CD4-positive, CD25-positive, alpha-beta regulatory T cell (primary cell): ENCODE measurements around the gene GARRE1. TPM values are rescaled to one million over a fixed set of nuclear protein-coding genes. Genes with fewer than 3 reads are reported as not detected.
A peak's percentile ranks its signal among the peaks of the same experiment; 100 is the strongest.

Experiments used
- ATAC-seq, 2 donors: fragments of 150-1000 bp; cut with Tn5 transposase; one replicate each; pipeline ENCODE4 v1.10.0; 2021; ENCODE audit warnings: low read depth in 2 of 2, moderate number of reproducible peaks in 2 of 2, moderate library complexity in 1 of 2
- DNase-seq, 3 donors: peaks; one replicate each; pipeline versions ENCODE4 v3.0.0 to v3.0.0-alpha.2; 2012 to 2022; ENCODE audit warnings: mixed read lengths in 1 of 3
- H3K27ac ChIP-seq: one replicate; pipeline ENCODE4 v1.7.0; 2013; ENCODE audit warnings: mild to moderate bottlenecking, low read length; ENCODE audit not compliant: insufficient read depth, poor library complexity, severe bottlenecking
- H3K27me3 ChIP-seq: one replicate; pipeline ENCODE4 v1.7.0; 2013; ENCODE audit warnings: low read length; ENCODE audit not compliant: control insufficient read depth, insufficient read depth
- H3K36me3 ChIP-seq: one replicate; pipeline ENCODE4 v1.7.0; 2013; ENCODE audit warnings: mild to moderate bottlenecking, low read length, moderate library complexity; ENCODE audit not compliant: control insufficient read depth, insufficient read depth
- H3K4me1 ChIP-seq: 2 replicates; pipeline ENCODE4 v1.7.0; 2013; ENCODE audit warnings: mild to moderate bottlenecking, low read length; ENCODE audit not compliant: insufficient read depth, control insufficient read depth, poor library complexity, severe bottlenecking
- H3K4me3 ChIP-seq: one replicate; pipeline ENCODE4 v1.7.0; 2013; ENCODE audit warnings: low read depth, mild to moderate bottlenecking, low read length, moderate library complexity
- H3K9me3 ChIP-seq, 2 experiments: 1 replicate in 1 of 2; 2 replicates in 1 of 2; pipeline ENCODE4 v1.7.0; 2013; ENCODE audit warnings: low read length in 2 of 2, mild to moderate bottlenecking in 1 of 2, moderate library complexity in 1 of 2; ENCODE audit not compliant: control insufficient read depth in 2 of 2
- H3K27ac Mint-ChIP-seq, 3 donors: one replicate each; pipeline ENCODE4 v1.8.0; 2020 to 2022; ENCODE audit warnings: mild to moderate bottlenecking in 3 of 3, mixed read lengths in 3 of 3, moderate library complexity in 2 of 3
- H3K27me3 Mint-ChIP-seq: one replicate; pipeline ENCODE4 v1.8.0; 2022; ENCODE audit warnings: mild to moderate bottlenecking, mixed read lengths
- H3K36me3 Mint-ChIP-seq: one replicate; pipeline ENCODE4 v1.8.0; 2020; ENCODE audit warnings: mixed read lengths
- H3K4me1 Mint-ChIP-seq, 4 donors: one replicate each; pipeline ENCODE4 v1.8.0; 2020 to 2022; ENCODE audit warnings: mixed read lengths in 4 of 4, mild to moderate bottlenecking in 1 of 4
- H3K4me3 Mint-ChIP-seq, 4 donors: one replicate each; pipeline ENCODE4 v1.8.0; 2020 to 2022; ENCODE audit warnings: mild to moderate bottlenecking in 4 of 4, mixed read lengths in 4 of 4, moderate library complexity in 3 of 4
- H3K9me3 Mint-ChIP-seq, 7 donors: one replicate each; pipeline ENCODE4 v1.8.0; 2020 to 2022; ENCODE audit warnings: mixed read lengths in 7 of 7, mild to moderate bottlenecking in 3 of 7, moderate library complexity in 2 of 7
- polyA plus RNA-seq, 4 donors: library from polyadenylated mRNA; unstranded; fragments of 300-500 nt; fragmentation: Illumina TruSeq; gene quantifications; one replicate each; pipeline ENCODE4 v1.2.3, GENCODE V29; 2021
- total RNA-seq: library from RNA; stranded (reverse); gene quantifications from one replicate; pipeline ENCODE4 v1.2.3, GENCODE V29; 2022

The GARRE1 gene
- total and polyA plus RNA-seq, 5 donors from 2014 or later: 3.2 to 47.4 (median 5.1) TPM

GRCh38 chr19:34263745-34264237, 9.4 kb downstream of the GARRE1 start:
- H3K27ac Mint-ChIP-seq: peak overlapping the region in 2 of 3 donors; percentile 56 to 75
- Histone ChIP-seq H3K27ac (no peak overlapping the region), H3K27me3 (no peaks in the 10 kb centered on the region), H3K4me3 (no peak overlapping the region), H3K4me1 (peaks cover 24% of the 10 kb centered on the region), H3K9me3 (no peaks in the 10 kb centered on the region), H3K36me3 (peaks cover 3% of the 10 kb centered on the region)
- peaks cover 19 to 74% (median 49%) of the 10 kb centered on the region in 4 donors for H3K4me1 Mint-ChIP-seq
- ATAC-seq (no peak), DNase-seq (no peak)
- H3K27me3 Mint-ChIP-seq: no peaks in the 10 kb centered on the region
- no peaks in the 10 kb centered on the region for H3K9me3 Mint-ChIP-seq
- peaks cover 15% of the 10 kb centered on the region for H3K36me3 Mint-ChIP-seq
- peak overlapping the region in 1 of 4 donors; percentile 13 for H3K4me3 Mint-ChIP-seq

DNA sequence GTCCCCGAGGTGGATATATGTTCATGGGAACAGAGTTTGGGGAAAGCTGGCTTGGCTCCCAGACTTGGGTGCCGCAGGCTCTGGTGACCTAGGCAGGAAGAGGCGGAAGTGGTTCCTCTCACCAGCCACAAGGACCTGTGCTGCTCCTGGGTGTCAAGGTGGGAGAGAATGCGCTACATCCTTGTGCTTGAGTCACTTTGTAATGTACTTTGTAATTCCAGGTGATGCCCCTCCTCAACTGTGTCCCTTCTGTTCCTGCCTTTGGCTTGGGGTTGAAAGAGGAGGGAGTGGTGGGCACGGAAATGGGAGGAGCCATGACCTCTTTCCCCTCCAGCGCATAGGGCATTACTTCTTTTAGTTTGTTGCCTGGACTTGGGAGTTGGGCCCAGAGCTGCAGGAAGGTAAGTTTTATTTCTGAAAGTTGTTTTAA, 10.9 kb downstream of the GARRE1 start:
- no peaks in the 10 kb centered on the region for H3K9me3 ChIP-seq
- no peak overlapping the region for H3K27ac ChIP-seq
- H3K4me1 Mint-ChIP-seq: peaks cover 19 to 76% (median 53%) of the 10 kb centered on the region in 4 donors
- peaks cover 38% of the 10 kb centered on the region for H3K4me1 ChIP-seq
- H3K27ac Mint-ChIP-seq: peak overlapping the region in 2 of 3 donors; percentile 32 to 73
- H3K9me3 Mint-ChIP-seq: no peaks in the 10 kb centered on the region
- H3K36me3 Mint-ChIP-seq: peaks cover 13% of the 10 kb centered on the region
- no peak overlapping the region for H3K4me3 ChIP-seq
- peaks cover 3% of the 10 kb centered on the region for H3K36me3 ChIP-seq
- H3K27me3 Mint-ChIP-seq: no peaks in the 10 kb centered on the region
- peak overlapping the region in 2 of 4 donors; percentile 11 to 17 for H3K4me3 Mint-ChIP-seq
- ATAC-seq (no peak), DNase-seq (no peak)
- no peaks in the 10 kb centered on the region for H3K27me3 ChIP-seq

GRCh38 chr19:34269081-34269480, 14.7 kb downstream of the GARRE1 start:
- H3K27me3 Mint-ChIP-seq: no peaks in the 10 kb centered on the region
- peaks cover 20 to 89% (median 62%) of the 10 kb centered on the region in 4 donors for H3K4me1 Mint-ChIP-seq
- peak overlapping the region; percentile 84 to 97 (median 87) for H3K27ac Mint-ChIP-seq
- no peaks in the 10 kb centered on the region for H3K9me3 Mint-ChIP-seq
- Histone ChIP-seq H3K9me3 (no peaks in the 10 kb centered on the region), H3K4me3 (peak overlapping the region; percentile 83), H3K27ac (peak overlapping the region; percentile 87), H3K4me1 (peaks cover 62% of the 10 kb centered on the region), H3K27me3 (no peaks in the 10 kb centered on the region), H3K36me3 (peaks cover 3% of the 10 kb centered on the region)
- DNase-seq (no peak), ATAC-seq (no peak)
- peak overlapping the region; percentile 68 to 80 (median 74) for H3K4me3 Mint-ChIP-seq
- peaks cover 14% of the 10 kb centered on the region for H3K36me3 Mint-ChIP-seq

DNA sequence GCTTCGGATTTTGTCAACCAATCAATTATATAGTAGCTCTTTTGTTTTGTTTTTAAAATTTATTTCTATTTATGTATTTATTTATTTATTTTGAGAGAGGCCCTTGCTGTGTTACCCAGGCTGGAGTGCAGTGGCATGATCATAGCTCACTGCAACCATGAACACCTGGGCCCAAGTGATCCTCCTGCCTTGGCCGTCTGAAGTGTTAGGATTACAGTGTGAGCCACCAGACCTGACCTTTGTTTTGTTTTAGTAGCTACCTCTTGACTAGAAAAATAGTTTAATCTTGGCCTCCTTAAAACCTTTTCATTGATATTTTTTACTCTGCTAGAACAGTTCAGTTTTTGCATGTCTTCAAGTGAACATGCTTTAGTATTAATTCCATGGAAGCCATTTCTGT, 15.1 kb downstream of the GARRE1 start:
- peaks cover 22 to 89% (median 65%) of the 10 kb centered on the region in 4 donors for H3K4me1 Mint-ChIP-seq
- H3K4me3 Mint-ChIP-seq: peak overlapping the region; percentile 75 to 80 (median 77)
- peak overlapping the region; percentile 87 for H3K27ac ChIP-seq
- H3K27ac Mint-ChIP-seq: peak overlapping the region; percentile 94 to 98 (median 97)
- H3K36me3 Mint-ChIP-seq: peaks cover 16% of the 10 kb centered on the region
- H3K36me3 ChIP-seq: peaks cover 3% of the 10 kb centered on the region
- H3K27me3 ChIP-seq: no peaks in the 10 kb centered on the region
- peaks cover 62% of the 10 kb centered on the region for H3K4me1 ChIP-seq
- H3K4me3 ChIP-seq: peak overlapping the region; percentile 83
- H3K27me3 Mint-ChIP-seq: no peaks in the 10 kb centered on the region
- H3K9me3 ChIP-seq: no peaks in the 10 kb centered on the region
- DNase-seq (no peak), ATAC-seq (no peak)
- H3K9me3 Mint-ChIP-seq: no peaks in the 10 kb centered on the region

DNA sequence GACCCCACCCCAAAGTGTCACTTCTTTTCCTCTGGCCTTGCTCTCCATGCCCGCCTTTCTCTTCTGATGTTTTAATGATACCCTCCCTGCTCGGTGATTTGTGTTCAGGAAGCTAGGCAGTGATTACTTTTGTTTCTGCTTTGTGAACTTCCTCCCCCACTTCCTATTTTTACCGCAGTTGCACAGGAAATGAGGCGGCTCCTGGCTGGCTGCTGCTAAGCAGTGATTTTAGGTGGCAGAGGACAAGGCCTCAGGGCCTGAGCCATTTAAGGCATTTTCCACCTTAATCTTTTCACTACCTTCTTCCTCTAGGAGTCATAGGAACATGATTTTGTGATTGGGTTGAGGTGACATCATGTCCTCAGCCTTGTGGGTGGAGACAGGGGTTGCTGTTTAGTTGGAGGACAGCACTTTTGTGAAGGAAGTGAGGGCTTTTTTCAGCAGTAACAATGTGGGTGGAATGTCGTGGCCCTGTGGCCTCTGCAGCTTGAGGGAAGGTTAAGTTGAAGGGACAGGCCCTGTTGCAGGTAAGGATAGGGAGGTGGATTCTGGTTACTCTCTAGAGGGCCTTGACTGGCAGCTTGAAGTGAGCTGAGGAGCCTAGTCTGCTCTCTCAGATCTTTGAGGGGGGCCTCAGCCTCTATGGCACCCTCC, 15.7 kb downstream of the GARRE1 start:
- Mint-ChIP-seq H3K27ac (peak overlapping the region; percentile 94 to 98 (median 97)), H3K27me3 (no peaks in the 10 kb centered on the region), H3K4me3 (peak overlapping the region; percentile 75 to 80 (median 77)), H3K36me3 (peaks cover 17% of the 10 kb centered on the region), H3K9me3 (no peaks in the 10 kb centered on the region), H3K4me1 (peaks cover 28 to 89% (median 68%) of the 10 kb centered on the region in 4 donors)
- Histone ChIP-seq H3K4me1 (peaks cover 60% of the 10 kb centered on the region), H3K27me3 (no peaks in the 10 kb centered on the region), H3K9me3 (no peaks in the 10 kb centered on the region), H3K4me3 (peak overlapping the region; percentile 83), H3K27ac (peak overlapping the region; percentile 87), H3K36me3 (peaks cover 3% of the 10 kb centered on the region)
- DNase-seq (peak; percentile 70 to 92 (median 86)), ATAC-seq (peak; percentile 90 to 94)

DNA sequence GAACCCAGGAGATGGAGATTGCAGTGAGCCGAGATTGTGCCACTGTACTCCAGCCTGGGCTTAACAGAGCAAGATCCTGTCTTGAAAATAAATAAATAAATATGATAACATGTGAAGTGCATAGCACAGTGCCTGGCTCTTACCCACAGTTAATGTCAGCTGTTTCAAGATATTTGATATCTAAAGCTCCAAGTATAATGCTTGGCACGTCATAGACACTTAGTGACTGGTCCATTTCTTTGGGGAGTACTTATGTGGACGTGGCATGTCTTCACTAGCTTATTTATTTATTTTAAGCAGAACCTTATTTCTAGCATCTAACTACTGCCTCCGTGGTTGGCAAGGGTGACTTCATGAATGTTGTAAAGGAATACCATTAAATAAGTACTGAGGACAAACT, 18.8 kb downstream of the GARRE1 start:
- Mint-ChIP-seq H3K27ac (peak overlapping the region; percentile 77 to 85 (median 78)), H3K4me1 (peaks cover 47 to 92% (median 75%) of the 10 kb centered on the region in 4 donors), H3K9me3 (peaks cover 0 to 3% (median 0%) of the 10 kb centered on the region in 7 donors), H3K27me3 (no peaks in the 10 kb centered on the region), H3K36me3 (peaks cover 27% of the 10 kb centered on the region), H3K4me3 (peak overlapping the region in 2 of 4 donors; percentile 21 to 55)
- H3K27ac ChIP-seq: no peak overlapping the region
- no peaks in the 10 kb centered on the region for H3K36me3 ChIP-seq
- H3K9me3 ChIP-seq: no peaks in the 10 kb centered on the region
- no peak overlapping the region for H3K4me3 ChIP-seq
- H3K4me1 ChIP-seq: peaks cover 47% of the 10 kb centered on the region
- ATAC-seq (no peak), DNase-seq (no peak)
- no peaks in the 10 kb centered on the region for H3K27me3 ChIP-seq

- Histone ChIP-seq H3K4me3 (no peak overlapping the region), H3K27me3 (no peaks in the 10 kb centered on the region), H3K36me3 (peaks cover 5% of the 10 kb centered on the region), H3K4me1 (peaks cover 35% of the 10 kb centered on the region), H3K9me3 (no peaks in the 10 kb centered on the region), H3K27ac (no peak overlapping the region)
- Mint-ChIP-seq H3K9me3 (peaks cover 0 to 3% (median 0%) of the 10 kb centered on the region in 7 donors), H3K27ac (peak overlapping the region; percentile 3 to 77 (median 15)), H3K4me3 (peak overlapping the region in 1 of 4 donors; percentile 30), H3K4me1 (peaks cover 40 to 89% (median 65%) of the 10 kb centered on the region in 4 donors), H3K27me3 (no peaks in the 10 kb centered on the region), H3K36me3 (peaks cover 25% of the 10 kb centered on the region)
- no peak for ATAC-seq
- DNase-seq: no peak
Measured at GRCh38 chr19:34274284-34274826, 20.0 kb downstream of the GARRE1 start.
